ENCODE measurements around the gene PRR12.

Gene PRR12

GRCh38 chr19:49573425-49573824 lies 17.6 kb upstream of the PRR12 start:
- no peak overlapping the region for H2AFZ ChIP-seq (ENCODE audit: low read length)
- H3K79me2 ChIP-seq (ENCODE audit: insufficient read depth, low read length) = no peaks in the 10 kb centered on the region
- H3K9me3 ChIP-seq (ENCODE audit: low read length) = no peaks in the 10 kb centered on the region

GRCh38 chr19:49574206-49574755 lies 16.7 kb upstream of the PRR12 start:
- 0 out of 2 replicates have a peak, but pooled peaks cover 2% of the 10 kb centered on the region for H3F3A ChIP-seq (ENCODE audit: insufficient read depth, low read length)
- no peaks in the 10 kb centered on the region for H3K9me2 ChIP-seq (ENCODE audit: low read depth, low read length)

More at GRCh38 chr19:49573425-49573824, 17.6 kb upstream of the PRR12 start:
- H3K9me2 ChIP-seq (ENCODE audit: low read depth, low read length) = no peaks in the 10 kb centered on the region
- H3K36me3 ChIP-seq (ENCODE audit: insufficient read depth, low read length) = peaks cover 16% of the 10 kb centered on the region; the same call in 1 of the 2 replicates
- no peak for TF ChIP-seq EZH2 (IDR thresholded peaks at IDR 0.05; ENCODE audit: borderline replicate concordance, low read length)
- TF ChIP-seq CTCF (IDR thresholded peaks at IDR 0.05; ENCODE audit: low read length) = no peak
- H3K27me3 ChIP-seq (ENCODE audit: insufficient read depth, low read length) = no peaks in the 10 kb centered on the region
- no peak overlapping the region for H3K4me2 ChIP-seq (ENCODE audit: low read length)
- no peaks in the 10 kb centered on the region for H4K20me1 ChIP-seq (ENCODE audit: insufficient read depth, low read length)
- H3K9ac ChIP-seq (ENCODE audit: low read length) = no peak overlapping the region
- no peak overlapping the region for H3K4me3 ChIP-seq (ENCODE audit: low read depth, low read length, poor library complexity, severe bottlenecking)
- H3F3A ChIP-seq (ENCODE audit: insufficient read depth, low read length) = 0 out of 2 replicates have a peak, but pooled peaks cover 2% of the 10 kb centered on the region
- peaks cover 22% of the 10 kb centered on the region for H3K4me1 ChIP-seq (ENCODE audit: insufficient read depth, low read length, severe bottlenecking)
- no peak overlapping the region for H3K27ac ChIP-seq (ENCODE audit: low read depth, low read length, poor library complexity, severe bottlenecking)

GRCh38 chr19:49579193-49579592 lies 11.8 kb upstream of the PRR12 start:
- no peak for TF ChIP-seq EZH2 (IDR thresholded peaks at IDR 0.05; ENCODE audit: borderline replicate concordance, low read length)
- TF ChIP-seq CTCF (IDR thresholded peaks at IDR 0.05; ENCODE audit: low read length) = no peak
- no peaks in the 10 kb centered on the region for H3K27me3 ChIP-seq (ENCODE audit: insufficient read depth, low read length)
- peak overlapping the region; percentile 92 for H3K4me2 ChIP-seq (ENCODE audit: low read length)
- H3K79me2 ChIP-seq (ENCODE audit: insufficient read depth, low read length) = peaks cover 15% of the 10 kb centered on the region
- no peaks in the 10 kb centered on the region for H3K9me3 ChIP-seq (ENCODE audit: low read length)
- H3K27ac ChIP-seq (ENCODE audit: low read depth, low read length, poor library complexity, severe bottlenecking) = no peak overlapping the region
- H4K20me1 ChIP-seq (ENCODE audit: insufficient read depth, low read length) = no peaks in the 10 kb centered on the region
- H3K9ac ChIP-seq (ENCODE audit: low read length) = peak overlapping the region; percentile 96
- H3K36me3 ChIP-seq (ENCODE audit: insufficient read depth, low read length) = peaks cover 14% of the 10 kb centered on the region; the same call in 1 of the 2 replicates
- H2AFZ ChIP-seq (ENCODE audit: low read length) = no peak overlapping the region
- H3K4me3 ChIP-seq (ENCODE audit: low read depth, low read length, poor library complexity, severe bottlenecking) = peak overlapping the region; percentile 94
- no peaks in the 10 kb centered on the region for H3K9me2 ChIP-seq (ENCODE audit: low read depth, low read length)
- no peaks in the 10 kb centered on the region for H3F3A ChIP-seq (ENCODE audit: insufficient read depth, low read length)
- H3K4me1 ChIP-seq (ENCODE audit: insufficient read depth, low read length, severe bottlenecking) = peaks cover 27% of the 10 kb centered on the region

More at GRCh38 chr19:49574206-49574755, 16.7 kb upstream of the PRR12 start:
- peaks cover 22% of the 10 kb centered on the region for H3K4me1 ChIP-seq (ENCODE audit: insufficient read depth, low read length, severe bottlenecking)
- peaks cover 16% of the 10 kb centered on the region; the same call in 1 of the 2 replicates for H3K36me3 ChIP-seq (ENCODE audit: insufficient read depth, low read length)
- H2AFZ ChIP-seq (ENCODE audit: low read length) = no peak overlapping the region
- no peak overlapping the region for H3K4me3 ChIP-seq (ENCODE audit: low read depth, low read length, poor library complexity, severe bottlenecking)
- H3K9me3 ChIP-seq (ENCODE audit: low read length) = no peaks in the 10 kb centered on the region
- no peak overlapping the region for H3K4me2 ChIP-seq (ENCODE audit: low read length)
- no peak overlapping the region for H3K9ac ChIP-seq (ENCODE audit: low read length)
- no peak for TF ChIP-seq CTCF (IDR thresholded peaks at IDR 0.05; ENCODE audit: low read length)
- no peak for TF ChIP-seq EZH2 (IDR thresholded peaks at IDR 0.05; ENCODE audit: borderline replicate concordance, low read length)
- no peaks in the 10 kb centered on the region for H4K20me1 ChIP-seq (ENCODE audit: insufficient read depth, low read length)
- H3K27ac ChIP-seq (ENCODE audit: low read depth, low read length, poor library complexity, severe bottlenecking) = no peak overlapping the region
- no peaks in the 10 kb centered on the region for H3K27me3 ChIP-seq (ENCODE audit: insufficient read depth, low read length)
- H3K79me2 ChIP-seq (ENCODE audit: insufficient read depth, low read length) = peaks cover 6% of the 10 kb centered on the region
